ENCODE measurements around the gene ZIC4.

Gene ZIC4

GRCh38 chr3:147406028-147406931, at the start of gene ZIC4:
Gene ZIC4 (minus strand): TSS chr3:147406543. CDS start chr3:147402797, 3,746 bp downstream.
- no peak for DNase-seq

DNA sequence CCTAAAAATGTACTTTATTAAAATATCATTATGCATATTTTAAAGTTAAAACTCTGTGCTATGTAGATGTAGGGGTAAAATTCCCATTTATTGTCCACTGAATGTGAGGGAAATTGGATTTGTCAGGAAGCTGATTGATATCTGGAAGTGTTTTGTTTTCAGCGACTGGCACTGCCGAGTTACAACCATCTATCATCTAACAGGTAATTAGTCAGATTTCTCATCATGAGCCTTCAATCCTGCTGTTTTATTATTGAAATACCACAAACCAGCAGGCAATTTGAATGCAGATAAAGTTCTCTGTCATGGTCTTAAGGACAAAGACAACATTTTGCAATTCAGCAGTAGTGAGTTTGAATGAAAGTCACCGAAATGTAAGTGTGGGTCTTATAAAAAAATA, 43.3 kb upstream of the ZIC4 start:
- DNase-seq, result no peak

DNA sequence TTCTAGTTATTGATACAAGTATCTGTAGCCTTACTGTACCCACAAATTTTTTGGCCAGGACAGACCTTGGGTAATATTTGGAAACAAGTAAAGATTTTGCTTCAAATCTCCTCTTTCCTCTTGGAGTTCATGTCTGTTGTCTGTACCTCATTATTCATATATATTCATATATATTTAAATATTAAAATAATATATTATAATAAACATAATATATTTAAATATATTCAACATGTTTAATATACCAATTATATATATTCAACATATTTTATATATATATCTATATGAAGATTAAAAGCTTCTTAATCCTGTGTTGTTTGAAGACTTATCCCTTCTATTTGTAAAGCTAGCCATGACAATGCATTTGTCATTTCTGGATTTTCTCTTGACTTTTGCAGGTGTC, 40.9 kb upstream of the ZIC4 start:
- no peak for DNase-seq

DNA sequence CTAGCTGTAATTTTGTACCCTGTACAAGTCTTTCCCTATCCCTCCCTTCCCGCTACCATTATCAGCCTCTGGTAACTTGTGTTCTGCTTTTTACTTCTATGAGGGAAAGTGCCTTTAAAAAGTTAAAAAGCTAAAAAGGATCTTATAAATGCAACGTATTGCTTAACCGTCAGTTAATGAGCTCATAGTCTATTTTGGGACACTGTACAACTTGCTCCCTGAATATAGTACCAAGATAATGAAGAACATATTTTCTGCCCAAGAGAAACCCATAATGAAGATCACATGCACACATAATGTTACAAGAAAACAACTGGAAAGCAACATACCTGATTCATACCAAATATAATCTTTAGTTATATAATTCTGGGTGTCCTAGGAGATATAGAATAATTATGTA, 25.4 kb upstream of the ZIC4 start:
- no peak for DNase-seq

- DNase-seq, result no peak
Measured at GRCh38 chr3:147428754-147429153, 22.4 kb upstream of the ZIC4 start.

DNA sequence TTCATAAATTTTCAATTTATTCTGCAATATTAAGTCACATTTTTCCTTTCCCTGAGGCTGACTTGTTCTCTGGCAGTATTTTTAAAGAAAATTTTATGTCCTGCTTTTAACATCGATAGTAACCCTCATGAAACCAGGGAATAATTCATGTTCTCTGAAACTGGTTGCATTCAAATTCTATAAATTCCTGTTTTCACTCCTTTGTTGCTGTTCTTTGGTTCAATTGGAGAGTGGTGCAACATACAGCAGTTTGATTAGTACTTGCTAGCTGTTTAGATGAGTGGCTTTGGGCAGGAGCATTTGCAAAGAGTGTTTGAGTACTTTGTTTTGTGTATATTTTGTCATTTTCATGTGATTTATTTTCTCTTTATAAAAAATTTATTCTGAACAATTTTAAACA, 22.0 kb upstream of the ZIC4 start:
- DNase-seq, result no peak

- DNase-seq, result no peak
Measured at GRCh38 chr3:147427746-147428145, 21.4 kb upstream of the ZIC4 start.

DNA sequence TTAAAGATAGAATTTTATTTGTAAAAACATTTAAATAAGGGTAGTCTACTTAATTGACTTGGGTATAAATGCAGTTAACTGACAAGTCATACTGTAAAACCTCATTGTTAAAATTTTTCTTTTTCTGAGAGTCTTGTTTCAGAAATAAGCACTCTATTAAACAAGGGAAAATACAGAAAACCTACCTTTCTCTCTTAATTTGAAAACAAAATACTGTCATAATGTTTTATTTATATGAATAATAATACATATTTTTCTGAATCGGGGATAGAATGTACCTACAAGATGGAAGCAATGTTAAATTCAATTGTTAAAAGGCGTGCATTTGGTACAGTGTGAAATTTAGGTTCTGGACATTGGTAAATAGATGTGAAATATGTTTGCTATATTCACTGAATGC, 20.6 kb upstream of the ZIC4 start:
- no peak for DNase-seq

GRCh38 chr3:147425388-147425850, 19.1 kb upstream of the ZIC4 start:
- DNase-seq, result no peak

DNA sequence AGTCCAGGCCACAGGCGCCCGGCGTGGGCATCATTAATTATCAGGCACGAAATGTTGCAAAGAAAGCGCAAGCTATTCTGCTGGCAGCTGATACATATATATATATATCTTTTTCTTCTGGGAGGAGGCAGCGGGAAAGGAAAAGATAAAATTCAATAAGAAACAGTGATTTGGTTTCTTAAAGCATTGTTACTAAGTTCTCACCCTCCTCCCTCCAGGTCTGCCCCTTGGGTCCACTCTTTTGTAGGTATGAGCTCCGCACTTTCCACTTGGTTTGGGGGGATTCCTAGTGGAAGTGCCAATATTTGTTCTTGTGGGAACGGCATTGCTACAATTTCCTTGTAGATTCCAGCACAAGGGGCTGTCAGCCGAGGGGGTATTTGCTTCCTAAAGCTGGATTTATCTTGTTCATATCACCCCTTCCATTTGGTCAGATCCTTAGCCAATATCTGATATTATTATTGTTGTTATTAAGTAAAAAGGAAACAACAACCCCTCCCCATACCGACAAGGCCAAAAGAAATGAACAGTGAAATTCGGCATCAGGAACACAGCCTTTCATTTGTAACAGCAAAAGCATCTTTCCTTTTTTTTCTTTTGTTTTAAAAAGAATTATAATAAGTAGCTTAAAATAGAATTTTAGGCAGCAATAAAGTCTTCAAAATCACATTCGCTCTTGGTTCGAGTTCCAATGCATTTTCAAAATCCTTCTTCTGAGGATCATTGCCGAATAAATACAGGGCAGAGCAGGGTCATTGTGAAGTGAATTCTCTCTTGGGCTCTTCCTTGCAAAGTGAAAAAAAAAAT, 18.4 kb upstream of the ZIC4 start:
- DNase-seq, result no peak

DNA sequence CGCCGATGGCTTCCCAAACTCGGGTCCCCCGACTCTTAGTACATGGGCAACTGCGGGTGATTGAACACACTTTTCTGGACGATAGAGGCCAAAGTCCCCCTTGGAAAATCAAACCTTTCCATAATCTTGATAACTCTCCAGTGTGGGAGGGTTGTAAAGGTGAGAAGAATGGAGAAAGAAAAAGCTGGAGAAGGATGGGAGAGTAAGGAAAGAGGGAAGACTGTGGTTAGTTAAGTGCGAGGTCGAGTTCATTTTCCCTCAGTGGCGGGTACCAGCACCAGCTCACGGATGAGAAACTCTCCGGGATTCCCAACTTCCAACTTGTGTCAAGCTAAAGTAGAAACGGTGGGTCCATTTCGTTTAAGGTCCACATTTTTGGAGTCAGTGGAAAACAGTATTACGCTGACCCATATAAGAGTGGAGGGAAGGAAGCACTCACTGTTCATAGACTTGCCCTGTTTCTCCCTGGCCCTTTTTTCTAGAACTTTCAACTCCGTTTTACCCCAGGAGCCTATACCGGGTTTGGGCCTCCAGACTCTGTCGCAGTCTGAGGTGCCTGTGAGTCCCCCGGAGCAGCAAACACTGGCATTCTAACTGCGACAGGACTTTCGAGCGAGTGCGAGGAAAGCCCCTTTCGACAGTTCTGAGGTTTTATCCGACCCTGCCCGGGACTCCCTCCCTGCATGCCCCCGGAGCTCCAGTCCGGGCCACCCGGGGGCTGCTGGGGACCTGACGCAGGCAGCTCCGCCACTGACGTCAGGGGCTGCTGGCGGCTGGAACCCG, 17.6 kb upstream of the ZIC4 start:
- DNase-seq, result no peak

GRCh38 chr3:147423537-147423797, 17.1 kb upstream of the ZIC4 start:
- DNase-seq, result no peak

DNA sequence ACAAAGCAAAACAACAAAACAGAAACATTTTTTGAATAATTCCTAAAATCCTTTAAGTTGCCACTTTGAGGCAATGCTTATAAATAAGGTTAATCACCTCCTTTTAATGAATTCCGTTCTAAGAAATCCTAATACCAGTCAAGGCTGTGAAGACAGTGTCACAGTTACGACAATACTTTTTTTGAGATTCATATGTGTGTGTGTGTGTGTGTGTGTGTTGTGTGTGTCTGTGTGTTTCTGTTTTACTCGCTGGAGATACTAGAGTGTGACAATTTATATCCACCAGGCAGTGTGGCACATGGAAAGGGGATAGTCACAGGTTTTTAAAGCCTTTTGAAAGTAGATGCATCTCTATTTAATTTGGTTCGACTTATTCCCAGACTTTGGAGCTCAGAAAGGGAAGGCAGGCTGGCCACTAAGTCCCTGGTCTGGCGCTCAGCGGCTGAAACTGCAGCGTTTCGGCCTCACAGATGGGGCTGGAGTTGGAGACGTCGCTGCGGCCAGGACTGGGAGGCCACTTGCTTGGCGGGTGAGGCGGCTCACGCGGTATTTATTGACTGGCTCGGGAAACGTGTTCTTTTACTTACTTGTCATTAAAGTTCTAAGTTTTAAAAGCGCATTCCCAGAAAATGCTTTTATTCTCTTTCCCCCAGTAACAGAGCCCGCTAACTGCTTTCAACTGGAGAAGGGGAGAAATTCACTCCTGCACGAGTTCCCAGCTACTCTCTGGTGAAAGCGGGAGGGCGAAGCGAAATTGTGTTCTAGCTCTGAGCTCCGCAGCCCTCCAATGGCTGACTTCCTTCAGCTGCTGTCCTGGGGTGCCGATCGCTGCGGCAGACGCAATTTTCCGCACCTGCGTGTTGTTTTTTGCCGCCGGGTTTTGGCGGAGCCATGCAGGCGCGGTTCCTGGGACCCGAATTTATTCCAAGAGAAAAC, 16.5 kb upstream of the ZIC4 start:
- DNase-seq, result no peak

- DNase-seq, result no peak
Measured at GRCh38 chr3:147422196-147422595, 15.9 kb upstream of the ZIC4 start.

GRCh38 chr3:147421184-147421912, 15.0 kb upstream of the ZIC4 start:
- no peak for DNase-seq

DNA sequence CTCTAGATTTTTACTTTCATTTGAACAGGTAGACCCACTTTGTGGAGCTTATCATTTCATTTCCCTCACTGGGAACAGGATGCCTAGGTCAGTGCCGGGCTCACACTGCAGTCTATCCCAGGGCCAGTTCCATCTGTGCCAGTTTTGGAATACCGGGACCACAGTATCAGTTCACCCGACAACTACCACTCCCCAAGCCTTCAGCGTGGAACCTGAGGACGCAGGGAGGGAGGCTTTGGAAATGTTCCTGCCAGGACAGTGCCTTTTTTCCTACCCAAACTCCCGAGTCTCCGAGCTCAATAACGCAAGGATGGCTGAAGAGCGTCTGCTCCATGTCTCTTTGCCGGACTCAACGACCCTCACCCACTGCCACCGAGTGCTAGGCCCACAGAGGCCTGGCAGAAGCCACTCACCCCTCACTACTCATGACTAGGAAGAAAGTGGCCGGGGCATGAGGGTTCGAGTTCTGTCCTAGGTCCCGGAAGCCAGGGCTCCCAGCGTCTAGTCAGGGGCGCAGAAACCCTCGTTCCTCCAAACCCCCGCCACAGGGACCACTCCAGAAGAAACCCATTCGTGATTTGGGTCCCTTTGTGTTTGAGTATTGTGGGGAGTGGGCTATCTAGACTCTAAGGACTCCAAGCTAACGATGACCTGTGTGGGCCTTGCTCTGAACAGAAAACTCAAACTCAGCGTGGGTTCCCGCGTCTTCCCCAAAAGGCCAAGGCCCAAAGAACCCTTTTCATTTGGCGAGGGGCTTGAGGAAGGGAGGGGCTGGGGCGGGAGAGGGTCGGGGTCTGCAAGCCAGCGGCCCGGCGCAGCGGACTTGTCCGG, 14.2 kb upstream of the ZIC4 start:
- DNase-seq, result no peak

DNA sequence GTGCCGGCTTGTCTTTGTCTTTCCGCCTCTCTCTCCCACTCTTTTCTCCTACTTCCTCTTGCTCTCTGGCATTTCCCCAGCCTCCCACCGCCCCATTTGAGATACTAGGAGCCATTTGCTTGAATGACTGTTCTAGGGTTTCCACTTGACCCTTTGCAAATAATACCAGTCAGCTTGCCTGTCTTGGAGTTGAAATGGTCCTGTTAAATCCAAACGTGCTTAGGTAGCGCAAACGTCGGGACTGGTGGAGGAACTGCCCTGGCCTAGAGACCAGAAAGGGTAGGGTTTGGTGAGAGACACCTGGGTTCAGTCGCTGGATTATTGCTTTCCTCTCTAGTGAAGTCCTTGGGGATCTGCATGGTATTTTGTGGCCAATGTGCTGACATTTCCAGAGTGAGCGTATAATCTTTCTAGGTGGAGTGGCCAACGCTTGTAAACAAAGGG, 13.5 kb upstream of the ZIC4 start:
- no peak for DNase-seq

DNA sequence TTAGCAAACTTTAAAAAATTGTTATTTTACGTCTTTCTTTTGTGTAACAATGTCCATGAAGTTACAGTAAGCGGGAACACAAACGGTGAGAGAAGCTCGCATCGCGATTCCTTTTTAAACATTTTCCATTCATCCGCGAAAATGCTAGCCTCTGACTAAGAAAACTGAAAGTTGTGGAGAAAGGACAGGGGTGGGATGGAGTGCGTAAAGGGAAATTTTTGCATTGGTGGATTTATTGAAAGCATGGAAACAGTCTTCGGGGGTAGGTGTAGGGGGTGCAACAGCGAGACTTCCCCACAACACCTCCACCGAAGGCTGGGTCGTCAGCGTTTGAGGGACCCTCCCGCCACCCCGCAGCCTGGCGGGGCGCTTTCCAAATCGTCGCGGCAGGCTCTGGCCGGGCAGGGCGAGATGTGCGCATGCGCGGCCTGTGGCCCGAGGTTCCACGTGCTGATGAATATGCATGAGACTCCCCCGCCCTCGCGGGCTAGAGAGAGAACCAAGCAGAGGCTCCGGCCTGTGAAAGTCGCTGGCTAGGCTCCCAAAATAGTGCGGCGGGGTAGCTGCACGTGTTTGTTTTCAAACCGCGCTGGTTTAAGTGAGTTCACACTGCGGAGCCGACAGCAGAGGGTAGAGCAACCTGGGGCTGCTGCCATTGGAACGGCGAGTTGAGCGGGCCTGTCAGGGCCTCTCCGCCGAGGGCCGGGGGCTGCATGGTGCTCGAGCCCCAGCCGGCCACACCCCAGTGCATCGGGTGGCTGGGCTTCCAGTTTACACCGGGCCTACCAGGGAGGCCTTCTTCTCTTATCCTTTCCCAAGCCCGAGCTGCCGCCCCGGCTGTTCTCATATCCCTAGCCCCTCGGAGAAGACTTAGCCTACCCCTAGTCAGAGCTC, 12.7 kb upstream of the ZIC4 start:
- no peak for DNase-seq

GRCh38 chr3:147418371-147418781, 12.0 kb upstream of the ZIC4 start:
- DNase-seq, result no peak

Data from hematopoietic multipotent progenitor cell treated with erythropoietin and hydrocortisone succinate and interleukin-3 and kit ligand, for 8 days (in vitro differentiated cells).